Activated T-cell treated with anti-CD3 and anti-CD28 coated beads, Interleukin-2, amount 50 U/mL, for 48 hours (primary cell): Measurements from ENCODE around the gene TMEM204.

Experiments
- DNase-seq, 2 experiments: peaks; one replicate each; pipeline ENCODE4 v3.0.0-alpha.2; 2020

The TMEM204 gene

GRCh38 chr16:1539720-1540555, 6.5 kb downstream of the TMEM204 start:
- no peak for DNase-seq

- DNase-seq: no peak
These were observed 7.0 kb downstream of the TMEM204 start for GRCh38 chr16:1540556-1540855.

- no peak for DNase-seq
These were observed 8.1 kb downstream of the TMEM204 start for GRCh38 chr16:1541293-1542165.

- DNase-seq: no peak
These were observed 8.7 kb downstream of the TMEM204 start for GRCh38 chr16:1542166-1542500.

- no peak for DNase-seq
These were observed 9.1 kb downstream of the TMEM204 start for GRCh38 chr16:1542533-1542932.

- peak; percentile 76 to 80 for DNase-seq
These were observed 9.8 kb downstream of the TMEM204 start for GRCh38 chr16:1543085-1543896.

GRCh38 chr16:1545044-1546040, 11.9 kb downstream of the TMEM204 start:
- DNase-seq: no peak

- DNase-seq: no peak
These were observed 13.0 kb downstream of the TMEM204 start for GRCh38 chr16:1546430-1546829.

- no peak for DNase-seq
These were observed 14.8 kb downstream of the TMEM204 start for GRCh38 chr16:1548233-1548632.

- no peak for DNase-seq
These were observed 15.3 kb downstream of the TMEM204 start for GRCh38 chr16:1548727-1549126.

GRCh38 chr16:1550069-1550468, 16.6 kb downstream of the TMEM204 start:
- no peak for DNase-seq

- DNase-seq: no peak
These were observed 17.2 kb downstream of the TMEM204 start for GRCh38 chr16:1550696-1551095.

- DNase-seq: no peak
These were observed 17.7 kb downstream of the TMEM204 start for GRCh38 chr16:1551166-1551565.

- no peak for DNase-seq
These were observed 18.7 kb downstream of the TMEM204 start for GRCh38 chr16:1552129-1552528.

GRCh38 chr16:1553946-1554825, 20.7 kb downstream of the TMEM204 start:
- no peak for DNase-seq

- no peak for DNase-seq
These were observed 21.5 kb downstream of the TMEM204 start for GRCh38 chr16:1554826-1555445.

- no peak for DNase-seq
These were observed 22.8 kb downstream of the TMEM204 start for GRCh38 chr16:1556254-1556653.

- no peak for DNase-seq
These were observed 23.6 kb downstream of the TMEM204 start for GRCh38 chr16:1557074-1557473.

- no peak for DNase-seq
These were observed 24.1 kb downstream of the TMEM204 start for GRCh38 chr16:1557576-1557975.

GRCh38 chr16:1559446-1559975, 26.0 kb downstream of the TMEM204 start:
- no peak for DNase-seq
